Stimulated activated naive B cell treated with anti-CD40 and anti-IgM and Interleukin-4, amounts not matched to agents 10 μg/mL and 1 μg/mL and 100 μg/mL, for 72 hours (primary cell): ENCODE measurements around the gene ETV6.

Experiments used
- ATAC-seq, 2 donors: fragments of 150-1000 bp; cut with Tn5 transposase; replicated peaks; 2 replicates each; pipeline ENCODE4 v1.10.0; 2021; ENCODE audit warnings: moderate library complexity in 1 of 2
- DNase-seq: peaks from one replicate; pipeline ENCODE4 v3.0.0; 2021
- H3K27ac Mint-ChIP-seq: one replicate; pipeline ENCODE4 v1.8.0; 2022; ENCODE audit warnings: mild to moderate bottlenecking, mixed read lengths
- H3K27me3 Mint-ChIP-seq, 2 donors: one replicate each; pipeline ENCODE4 v1.8.0; 2022; ENCODE audit warnings: mixed read lengths in 2 of 2
- H3K36me3 Mint-ChIP-seq, 2 donors: one replicate each; pipeline ENCODE4 v1.8.0; 2022; ENCODE audit warnings: mixed read lengths in 2 of 2, mild to moderate bottlenecking in 1 of 2
- H3K4me1 Mint-ChIP-seq, 2 donors: one replicate each; pipeline ENCODE4 v1.8.0; 2022; ENCODE audit warnings: mixed read lengths in 2 of 2, mild to moderate bottlenecking in 1 of 2
- H3K4me3 Mint-ChIP-seq, 2 donors: one replicate each; pipeline ENCODE4 v1.8.0; 2022; ENCODE audit warnings: mild to moderate bottlenecking in 2 of 2, mixed read lengths in 2 of 2, moderate library complexity in 1 of 2
- H3K9me3 Mint-ChIP-seq, 2 donors: one replicate each; pipeline ENCODE4 v1.8.0; 2022; ENCODE audit warnings: mixed read lengths in 2 of 2, mild to moderate bottlenecking in 1 of 2

ETV6 gene

GRCh38 chr12:11652351-11653040 lies 3.0 kb downstream of the ETV6 start:
- ATAC-seq (peak; percentile 33), DNase-seq (peak; percentile 54)
- peak overlapping the region; percentile 97 for H3K27ac Mint-ChIP-seq
- no peaks in the 10 kb centered on the region for H3K9me3 Mint-ChIP-seq
- peaks cover 16 to 19% of the 10 kb centered on the region in 2 donors for H3K36me3 Mint-ChIP-seq
- no peaks in the 10 kb centered on the region for H3K27me3 Mint-ChIP-seq
- H3K4me1 Mint-ChIP-seq: peaks cover 42 to 63% of the 10 kb centered on the region in 2 donors
- H3K4me3 Mint-ChIP-seq: peak overlapping the region; percentile 87 to 89

- H3K36me3 Mint-ChIP-seq: peaks cover 21 to 25% of the 10 kb centered on the region in 2 donors
- peaks cover 43 to 71% of the 10 kb centered on the region in 2 donors for H3K4me1 Mint-ChIP-seq
- H3K4me3 Mint-ChIP-seq: peak overlapping the region; percentile 87 to 89
- DNase-seq (peak; percentile 32), ATAC-seq (peak; percentile 19 to 27)
- no peaks in the 10 kb centered on the region for H3K27me3 Mint-ChIP-seq
- no peaks in the 10 kb centered on the region for H3K9me3 Mint-ChIP-seq
- peak overlapping the region; percentile 97 for H3K27ac Mint-ChIP-seq
Observed at GRCh38 chr12:11653215-11653753, 3.8 kb downstream of the ETV6 start.

DNA sequence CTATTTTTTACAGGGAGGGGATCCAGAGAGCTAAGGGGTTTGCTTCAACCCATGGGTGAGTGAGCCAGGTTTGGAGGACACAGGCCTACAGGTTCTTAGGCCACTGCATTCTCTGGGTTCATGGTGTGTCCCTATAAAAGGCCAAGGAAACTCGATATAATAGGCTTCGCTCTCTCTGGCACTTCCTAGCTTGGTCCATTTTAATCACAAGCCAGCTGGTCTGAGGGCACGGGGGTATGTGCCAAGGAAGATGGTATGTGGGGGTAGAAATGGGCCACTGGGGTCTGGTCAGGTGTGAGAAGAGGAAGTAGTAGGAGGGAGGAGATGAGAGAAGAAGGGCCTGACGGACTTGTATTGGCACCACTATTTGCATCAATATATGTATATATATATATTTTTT lies 4.9 kb downstream of the ETV6 start:
- DNase-seq (no peak), ATAC-seq (no peak)
- Mint-ChIP-seq H3K36me3 (peaks cover 23 to 26% of the 10 kb centered on the region in 2 donors), H3K4me3 (peak overlapping the region; percentile 47 to 51), H3K27me3 (no peaks in the 10 kb centered on the region), H3K9me3 (no peaks in the 10 kb centered on the region), H3K4me1 (peaks cover 46 to 72% of the 10 kb centered on the region in 2 donors), H3K27ac (peak overlapping the region; percentile 49)

GRCh38 chr12:11654802-11655201 lies 5.3 kb downstream of the ETV6 start:
- ATAC-seq (no peak), DNase-seq (no peak)
- Mint-ChIP-seq H3K9me3 (no peaks in the 10 kb centered on the region), H3K4me3 (no peak overlapping the region), H3K36me3 (peaks cover 26 to 29% of the 10 kb centered on the region in 2 donors), H3K27me3 (no peaks in the 10 kb centered on the region), H3K4me1 (peaks cover 50 to 77% of the 10 kb centered on the region in 2 donors), H3K27ac (peak overlapping the region; percentile 20)

DNA sequence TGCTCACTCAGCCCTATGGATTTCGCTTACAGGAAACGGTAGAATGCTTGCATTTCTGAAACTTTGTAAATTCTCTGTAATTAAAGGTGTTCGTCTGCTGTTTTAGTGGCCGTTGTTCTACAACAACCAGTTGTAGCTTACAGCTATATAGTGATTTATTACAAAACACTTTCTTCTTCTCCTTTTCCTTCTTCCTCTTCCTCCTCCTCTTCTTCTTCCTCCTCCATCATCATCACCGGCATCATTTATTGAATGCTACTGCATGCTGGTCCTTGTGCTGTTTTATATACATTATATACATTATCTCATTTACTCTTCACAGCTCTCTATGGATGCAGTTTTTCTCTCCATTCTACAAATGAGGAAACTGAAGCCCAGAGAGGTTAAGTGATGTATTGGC lies 6.4 kb downstream of the ETV6 start:
- DNase-seq: no peak
- no peak for ATAC-seq
- peak overlapping the region; percentile 53 for H3K27ac Mint-ChIP-seq
- H3K36me3 Mint-ChIP-seq: peaks cover 26 to 33% of the 10 kb centered on the region in 2 donors
- H3K4me1 Mint-ChIP-seq: peaks cover 51 to 81% of the 10 kb centered on the region in 2 donors
- H3K27me3 Mint-ChIP-seq: no peaks in the 10 kb centered on the region
- H3K9me3 Mint-ChIP-seq: no peaks in the 10 kb centered on the region
- H3K4me3 Mint-ChIP-seq: no peak overlapping the region

DNA sequence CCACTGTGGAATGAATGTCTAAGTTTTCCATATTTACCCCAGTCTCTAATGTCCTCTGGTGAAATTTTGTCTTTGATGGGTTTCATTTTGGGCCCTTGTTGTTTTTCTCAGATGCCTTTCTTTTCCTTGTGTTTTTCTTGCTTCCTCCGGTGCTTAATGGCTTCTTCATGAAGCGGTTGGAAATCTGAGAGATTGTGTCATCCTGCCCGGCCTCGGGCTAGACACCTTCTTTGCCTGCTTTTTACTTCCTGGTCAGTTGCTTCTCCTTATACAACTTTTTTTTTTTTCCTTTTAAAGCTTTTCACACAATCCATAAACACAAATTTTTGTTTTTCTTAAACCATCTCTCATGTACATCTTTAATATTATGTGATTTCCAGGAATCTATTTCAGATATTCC lies 7.1 kb downstream of the ETV6 start:
- Mint-ChIP-seq H3K9me3 (no peaks in the 10 kb centered on the region), H3K36me3 (peaks cover 28 to 32% of the 10 kb centered on the region in 2 donors), H3K4me1 (peaks cover 49 to 84% of the 10 kb centered on the region in 2 donors), H3K4me3 (no peak overlapping the region), H3K27me3 (no peaks in the 10 kb centered on the region), H3K27ac (no peak overlapping the region)
- ATAC-seq (no peak), DNase-seq (no peak)

DNA sequence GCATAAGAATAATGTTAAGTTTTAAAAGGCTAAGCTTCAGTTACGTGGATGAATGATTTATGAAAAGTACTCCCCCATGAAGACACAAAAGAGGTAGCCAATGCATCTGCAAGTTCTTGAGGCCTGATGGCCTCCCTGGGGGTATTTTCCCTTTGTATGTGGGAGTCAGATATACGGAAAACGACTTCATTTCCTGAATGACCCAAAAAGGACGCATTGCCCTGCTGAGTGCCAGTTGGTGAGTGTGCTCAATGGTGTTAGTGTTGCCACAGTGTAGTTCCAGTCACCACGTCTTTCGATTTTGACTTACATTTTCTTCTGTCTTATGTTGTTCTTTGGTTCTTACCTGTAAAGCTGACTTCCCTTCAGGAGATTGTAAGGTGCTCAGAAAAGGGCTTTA lies 8.0 kb downstream of the ETV6 start:
- H3K4me1 Mint-ChIP-seq: peaks cover 56 to 90% of the 10 kb centered on the region in 2 donors
- no peak overlapping the region for H3K4me3 Mint-ChIP-seq
- DNase-seq: no peak
- H3K36me3 Mint-ChIP-seq: peaks cover 38 to 39% of the 10 kb centered on the region in 2 donors
- ATAC-seq: no peak
- H3K9me3 Mint-ChIP-seq: no peaks in the 10 kb centered on the region
- H3K27ac Mint-ChIP-seq: peak overlapping the region; percentile 70
- H3K27me3 Mint-ChIP-seq: no peaks in the 10 kb centered on the region

- Mint-ChIP-seq H3K9me3 (no peaks in the 10 kb centered on the region), H3K4me1 (peaks cover 51 to 82% of the 10 kb centered on the region in 2 donors), H3K4me3 (no peak overlapping the region), H3K36me3 (peaks cover 41 to 44% of the 10 kb centered on the region in 2 donors), H3K27me3 (no peaks in the 10 kb centered on the region), H3K27ac (no peak overlapping the region)
- ATAC-seq: peak in 1 of 2 donors; percentile 12
- no peak for DNase-seq
Observed at GRCh38 chr12:11658791-11659190, 9.3 kb downstream of the ETV6 start.

- Mint-ChIP-seq H3K36me3 (peaks cover 46 to 57% of the 10 kb centered on the region in 2 donors), H3K27ac (no peak overlapping the region), H3K4me3 (no peak overlapping the region), H3K27me3 (no peaks in the 10 kb centered on the region), H3K9me3 (peaks cover 0 to 4% of the 10 kb centered on the region in 2 donors), H3K4me1 (peaks cover 53 to 80% of the 10 kb centered on the region in 2 donors)
- no peak for DNase-seq
- no peak for ATAC-seq
Observed at GRCh38 chr12:11660624-11661023, 11.2 kb downstream of the ETV6 start.

GRCh38 chr12:11661491-11662089 lies 12.1 kb downstream of the ETV6 start:
- H3K27ac Mint-ChIP-seq: peak overlapping the region; percentile 62
- no peaks in the 10 kb centered on the region for H3K27me3 Mint-ChIP-seq
- H3K36me3 Mint-ChIP-seq: peaks cover 45 to 59% of the 10 kb centered on the region in 2 donors
- DNase-seq (no peak), ATAC-seq (no peak)
- peaks cover 0 to 4% of the 10 kb centered on the region in 2 donors for H3K9me3 Mint-ChIP-seq
- H3K4me1 Mint-ChIP-seq: peaks cover 55 to 80% of the 10 kb centered on the region in 2 donors
- H3K4me3 Mint-ChIP-seq: no peak overlapping the region

DNA sequence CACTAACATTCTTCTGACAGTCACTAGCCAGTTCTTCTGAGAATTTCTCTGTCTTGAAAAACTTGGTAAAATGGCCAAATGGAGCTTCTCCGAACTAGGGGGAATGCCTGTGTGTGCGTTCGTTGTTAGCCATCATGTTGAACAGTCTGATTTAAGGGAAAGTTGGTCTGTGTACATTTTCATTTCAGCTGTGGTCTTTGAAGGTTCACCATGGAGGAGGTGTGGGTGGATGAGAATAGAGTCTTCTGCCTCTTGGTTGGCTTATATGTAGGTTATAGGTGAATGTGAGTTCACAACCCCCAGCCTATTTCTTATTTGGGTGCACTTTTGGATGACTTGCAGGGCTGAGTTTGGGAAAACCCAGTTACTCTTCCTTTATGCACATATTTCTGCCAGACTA lies 12.9 kb downstream of the ETV6 start:
- H3K27me3 Mint-ChIP-seq: no peaks in the 10 kb centered on the region
- H3K9me3 Mint-ChIP-seq: peaks cover 0 to 4% of the 10 kb centered on the region in 2 donors
- no peak for DNase-seq
- H3K36me3 Mint-ChIP-seq: peaks cover 42 to 58% of the 10 kb centered on the region in 2 donors
- H3K4me1 Mint-ChIP-seq: peaks cover 53 to 80% of the 10 kb centered on the region in 2 donors
- H3K27ac Mint-ChIP-seq: no peak overlapping the region
- ATAC-seq: no peak
- no peak overlapping the region for H3K4me3 Mint-ChIP-seq

GRCh38 chr12:11663130-11663529 lies 13.7 kb downstream of the ETV6 start:
- Mint-ChIP-seq H3K4me1 (peaks cover 51 to 78% of the 10 kb centered on the region in 2 donors), H3K36me3 (peaks cover 42 to 55% of the 10 kb centered on the region in 2 donors), H3K9me3 (peaks cover 0 to 4% of the 10 kb centered on the region in 2 donors), H3K4me3 (no peak overlapping the region), H3K27ac (no peak overlapping the region), H3K27me3 (no peaks in the 10 kb centered on the region)
- DNase-seq: no peak
- no peak for ATAC-seq

DNA sequence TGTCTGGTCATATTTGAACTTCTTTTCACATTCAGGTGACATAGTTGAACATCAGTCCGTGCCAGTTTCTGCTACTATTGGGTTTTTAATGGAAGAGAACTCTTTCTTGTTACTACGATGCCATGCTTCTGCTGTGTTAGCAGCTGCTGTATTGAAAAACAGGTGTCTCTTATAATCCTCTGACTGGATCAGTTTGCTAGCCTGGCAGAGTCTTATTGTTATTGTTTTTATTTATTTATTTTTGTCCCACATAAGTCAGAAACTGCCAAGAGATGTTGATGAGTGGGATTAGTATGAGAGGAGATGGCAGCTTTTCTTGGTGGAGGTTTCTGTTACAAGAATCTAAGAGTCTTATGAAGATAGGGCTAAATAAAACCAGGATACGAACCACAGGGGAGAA lies 14.6 kb downstream of the ETV6 start:
- H3K4me1 Mint-ChIP-seq: peaks cover 55 to 78% of the 10 kb centered on the region in 2 donors
- peaks cover 0 to 4% of the 10 kb centered on the region in 2 donors for H3K9me3 Mint-ChIP-seq
- H3K27ac Mint-ChIP-seq: no peak overlapping the region
- no peak overlapping the region for H3K4me3 Mint-ChIP-seq
- H3K27me3 Mint-ChIP-seq: no peaks in the 10 kb centered on the region
- H3K36me3 Mint-ChIP-seq: peaks cover 44 to 61% of the 10 kb centered on the region in 2 donors
- DNase-seq (no peak), ATAC-seq (no peak)

- peak overlapping the region; percentile 17 for H3K27ac Mint-ChIP-seq
- H3K4me1 Mint-ChIP-seq: peaks cover 55 to 81% of the 10 kb centered on the region in 2 donors
- ATAC-seq: no peak
Observed at GRCh38 chr12:11666131-11667050, 16.9 kb downstream of the ETV6 start.

More at GRCh38 chr12:11666131-11667050, 16.9 kb downstream of the ETV6 start:
- Mint-ChIP-seq H3K9me3 (peaks cover 0 to 4% of the 10 kb centered on the region in 2 donors), H3K36me3 (peaks cover 39 to 58% of the 10 kb centered on the region in 2 donors), H3K27me3 (no peaks in the 10 kb centered on the region), H3K4me3 (no peak overlapping the region)
- no peak for DNase-seq
